ENCODE data around the gene UVRAG. TPM values are rescaled to one million over a fixed set of nuclear protein-coding genes. Genes with fewer than 3 reads are reported as not detected.

Gene UVRAG
- polyA plus RNA-seq, 1 donor (not counting 4 experiments of a cell fraction or from before 2014, with no cell fraction given), result 11.9 TPM

- dilution Hi-C loops (cut with MboI; ENCODE audit: extremely low pct_ligation_motif_present, low sequenced_read_pairs), result no loop called here
- H3K36me3 ChIP-seq (ENCODE audit: control insufficient read depth in 2 of 2, extremely low read depth in 1 of 2, insufficient read depth in 2 of 2, low read length in 2 of 2), result peaks cover 0 to 1% of the 10 kb centered on the region in 2 experiments
- H3K4me1 ChIP-seq (ENCODE audit: control insufficient read depth, extremely low read depth, insufficient read depth, low read length), result no peaks in the 10 kb centered on the region
- DNase-seq (ENCODE audit: low read depth, low spot score), result no peak
- no peak for FAIRE-seq
- H3K79me2 ChIP-seq (ENCODE audit: control insufficient read depth, insufficient read depth, low read length), result no peaks in the 10 kb centered on the region
- no peak overlapping the region for H3K27ac ChIP-seq (ENCODE audit: control insufficient read depth, insufficient read depth, low read length)
- no peaks in the 10 kb centered on the region for H4K20me1 ChIP-seq (ENCODE audit: control insufficient read depth, extremely low read depth, insufficient read depth, low read length)
- H3K27me3 ChIP-seq (ENCODE audit: control insufficient read depth, extremely low read depth, insufficient read depth, low read length), result no peaks in the 10 kb centered on the region
- no peaks in the 10 kb centered on the region for H3K9me3 ChIP-seq (ENCODE audit: control insufficient read depth, low read depth, low read length)
- no peak overlapping the region for H3K4me2 ChIP-seq (ENCODE audit: control insufficient read depth, extremely low read depth, insufficient read depth, low read depth, low read length)
- no peak overlapping the region for H3K9ac ChIP-seq (ENCODE audit: control insufficient read depth, extremely low read depth, insufficient read depth, low read length)
- no peak overlapping the region for H3K4me3 ChIP-seq (ENCODE audit: control insufficient read depth in 2 of 3, extremely low read depth in 1 of 3, insufficient read depth in 2 of 3, low read depth in 1 of 3, low read length in 3 of 3)
- no peak for TF ChIP-seq EZH2 (IDR thresholded peaks at IDR 0.05; ENCODE audit: low read length)
- no peak for TF ChIP-seq CTCF (optimal IDR thresholded peaks at IDR 0.05 in 1 of 3, IDR thresholded peaks at IDR 0.05 in 1 of 3, conservative IDR thresholded peaks at IDR 0.05 in 1 of 3; ENCODE audit: extremely low read depth in 1 of 3, insufficient read depth in 2 of 3, low read length in 3 of 3)
- H2AFZ ChIP-seq (ENCODE audit: control insufficient read depth, low read length), result no peak overlapping the region
- no peaks in the 10 kb centered on the region for H3K9me1 ChIP-seq (ENCODE audit: control insufficient read depth, extremely low read depth, insufficient read depth, low read length)
These were observed 77.1 kb downstream of the UVRAG start for GRCh38 chr11:75891947-75892739.

GRCh38 chr11:75893251-75893650, 78.2 kb downstream of the UVRAG start:
- no peaks in the 10 kb centered on the region for H3K9me3 ChIP-seq (ENCODE audit: control insufficient read depth, low read depth, low read length)

More at GRCh38 chr11:75893251-75893650, 78.2 kb downstream of the UVRAG start:
- no peaks in the 10 kb centered on the region for H3K4me1 ChIP-seq (ENCODE audit: control insufficient read depth, extremely low read depth, insufficient read depth, low read length)
- DNase-seq (ENCODE audit: low read depth, low spot score) (no peak), FAIRE-seq (no peak)
- H3K9me1 ChIP-seq (ENCODE audit: control insufficient read depth, extremely low read depth, insufficient read depth, low read length), result no peaks in the 10 kb centered on the region
- no peaks in the 10 kb centered on the region for H3K27me3 ChIP-seq (ENCODE audit: control insufficient read depth, extremely low read depth, insufficient read depth, low read length)
- H3K4me3 ChIP-seq (ENCODE audit: control insufficient read depth in 2 of 3, extremely low read depth in 1 of 3, insufficient read depth in 2 of 3, low read depth in 1 of 3, low read length in 3 of 3), result no peak overlapping the region
- no peak overlapping the region for H2AFZ ChIP-seq (ENCODE audit: control insufficient read depth, low read length)
- no peaks in the 10 kb centered on the region for H4K20me1 ChIP-seq (ENCODE audit: control insufficient read depth, extremely low read depth, insufficient read depth, low read length)
- dilution Hi-C loops (cut with MboI; ENCODE audit: extremely low pct_ligation_motif_present, low sequenced_read_pairs), result no loop called here
- TF ChIP-seq EZH2 (IDR thresholded peaks at IDR 0.05; ENCODE audit: low read length), result no peak
- TF ChIP-seq CTCF (optimal IDR thresholded peaks at IDR 0.05 in 1 of 3, IDR thresholded peaks at IDR 0.05 in 1 of 3, conservative IDR thresholded peaks at IDR 0.05 in 1 of 3; ENCODE audit: extremely low read depth in 1 of 3, insufficient read depth in 2 of 3, low read length in 3 of 3), result no peak
- H3K79me2 ChIP-seq (ENCODE audit: control insufficient read depth, insufficient read depth, low read length), result no peaks in the 10 kb centered on the region
- no peak overlapping the region for H3K4me2 ChIP-seq (ENCODE audit: control insufficient read depth, extremely low read depth, insufficient read depth, low read depth, low read length)
- no peak overlapping the region for H3K9ac ChIP-seq (ENCODE audit: control insufficient read depth, extremely low read depth, insufficient read depth, low read length)
- H3K36me3 ChIP-seq (ENCODE audit: control insufficient read depth in 2 of 2, extremely low read depth in 1 of 2, insufficient read depth in 2 of 2, low read length in 2 of 2), result peaks cover 0 to 1% of the 10 kb centered on the region in 2 experiments
- no peak overlapping the region for H3K27ac ChIP-seq (ENCODE audit: control insufficient read depth, insufficient read depth, low read length)
